GF-D8 (cell line): ENCODE results near the gene VSIG10.
"Not testable (repeated sequence)": the region's sequence is repeated elsewhere in the genome, so short reads cannot be mapped to it uniquely, and the experiment has no call there.

Experiments
- DNase-seq: peaks from one replicate; lab custom pipeline; 2025; lab: John Stamatoyannopoulos, UW

The VSIG10 gene

GRCh38 chr12:118107694-118108093 is 3.9 kb upstream of the VSIG10 start:
- DNase-seq, result no peak

- DNase-seq, result no peak
Measured at GRCh38 chr12:118107011-118107410, 3.2 kb upstream of the VSIG10 start.

- no peak for DNase-seq
Measured at GRCh38 chr12:118103201-118103600, 610 bp downstream of the VSIG10 start.

GRCh38 chr12:118102609-118103008 is 1.2 kb downstream of the VSIG10 start:
- DNase-seq, result no peak

- no peak for DNase-seq
Measured at GRCh38 chr12:118102070-118102469, 1.7 kb downstream of the VSIG10 start.

GRCh38 chr12:118101051-118101450 is 2.8 kb downstream of the VSIG10 start:
- no peak for DNase-seq

GRCh38 chr12:118098911-118099671 is 4.7 kb downstream of the VSIG10 start:
- DNase-seq, result no peak

GRCh38 chr12:118098401-118098800 is 5.4 kb downstream of the VSIG10 start:
- DNase-seq, result no peak

GRCh38 chr12:118094039-118094438 is 9.8 kb downstream of the VSIG10 start:
- no peak for DNase-seq

- DNase-seq, result no peak
Measured at GRCh38 chr12:118089782-118090181, 14.0 kb downstream of the VSIG10 start.

- DNase-seq, result no peak
Measured at GRCh38 chr12:118082161-118082560, 21.6 kb downstream of the VSIG10 start.

GRCh38 chr12:118081521-118081920 is 22.3 kb downstream of the VSIG10 start:
- DNase-seq, result not testable (repeated sequence)

GRCh38 chr12:118073768-118074167 is 30.0 kb downstream of the VSIG10 start:
- DNase-seq, result no peak

- no peak for DNase-seq
Measured at GRCh38 chr12:118070650-118071049, 33.2 kb downstream of the VSIG10 start.

GRCh38 chr12:118068445-118068844 is 35.4 kb downstream of the VSIG10 start:
- DNase-seq, result peak; percentile 53

GRCh38 chr12:118065380-118065779 is 38.4 kb downstream of the VSIG10 start:
- peak; percentile 64 for DNase-seq

- DNase-seq, result peak; percentile 80
Measured at GRCh38 chr12:118064608-118065007, 39.2 kb downstream of the VSIG10 start.

- peak; percentile 59 for DNase-seq
Measured at GRCh38 chr12:118063576-118064391, 40.0 kb downstream of the VSIG10 start.

- peak; percentile 32 for DNase-seq
Measured at GRCh38 chr12:118061873-118062843, 41.7 kb downstream of the VSIG10 start.

GRCh38 chr12:118061011-118061872 is 42.6 kb downstream of the VSIG10 start, which contains the start of gene WSB2:
TSS of gene WSB2 (minus strand) at chr12:118061179. CDS start at chr12:118061048, 131 bp downstream.
- no peak for DNase-seq
